Nucleus accumbens (tissue), 56 donors: ENCODE data around the gene ANKRD10.
"Not testable (repeated sequence)": the region's sequence is repeated elsewhere in the genome, so short reads cannot be mapped to it uniquely, and the experiment has no call there.

Experiments used
- DNase-seq, 56 donors: peaks; one replicate each; lab custom pipeline; 2025; lab: John Stamatoyannopoulos, UW

ANKRD10 gene

DNA sequence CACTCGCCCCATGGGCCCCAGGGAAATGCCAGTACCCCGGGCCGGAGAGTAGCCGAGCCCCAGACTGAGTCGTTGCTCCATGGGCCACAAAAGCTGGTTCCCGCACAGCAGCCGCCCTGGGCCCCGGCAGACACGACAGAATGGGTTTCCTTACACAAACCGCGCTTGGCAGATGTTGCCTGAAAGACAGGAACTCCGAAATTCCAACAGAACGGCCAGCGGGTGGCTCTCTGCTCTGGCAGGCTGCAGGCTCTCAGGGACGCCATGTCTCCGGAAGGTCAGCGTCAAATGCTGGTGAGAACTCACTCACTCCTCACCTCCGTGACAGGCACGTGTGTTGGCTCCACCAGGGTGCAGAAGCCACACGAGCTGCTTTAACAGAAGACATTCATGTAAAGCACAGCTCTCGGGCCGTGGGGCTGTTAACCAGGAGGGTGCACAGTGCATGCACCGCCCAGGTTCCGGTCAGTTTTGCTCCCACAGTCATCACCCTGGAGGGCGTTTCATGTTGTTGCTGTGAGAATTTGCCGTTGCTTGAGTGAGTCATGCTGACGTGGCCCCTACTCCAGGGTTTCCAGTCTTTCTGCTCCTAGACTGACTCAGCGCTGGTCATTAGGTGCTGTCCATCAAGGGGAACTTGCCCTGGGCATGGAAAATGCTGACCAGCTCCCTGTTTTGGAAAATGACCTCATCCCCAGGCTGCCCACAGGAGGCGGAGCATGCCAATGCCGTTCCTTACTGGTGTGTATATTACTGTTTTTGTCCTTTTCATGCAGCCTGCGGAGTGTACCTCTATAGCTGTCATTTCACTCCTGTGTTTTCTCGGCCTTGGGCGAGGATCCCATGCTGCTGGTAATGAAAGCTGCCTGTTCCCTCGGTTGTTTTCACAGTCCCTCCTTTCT, 44.8 kb downstream of the ANKRD10 start:
- peak in 21 of 56 donors; percentile 2 to 88 (median 27) for DNase-seq

DNA sequence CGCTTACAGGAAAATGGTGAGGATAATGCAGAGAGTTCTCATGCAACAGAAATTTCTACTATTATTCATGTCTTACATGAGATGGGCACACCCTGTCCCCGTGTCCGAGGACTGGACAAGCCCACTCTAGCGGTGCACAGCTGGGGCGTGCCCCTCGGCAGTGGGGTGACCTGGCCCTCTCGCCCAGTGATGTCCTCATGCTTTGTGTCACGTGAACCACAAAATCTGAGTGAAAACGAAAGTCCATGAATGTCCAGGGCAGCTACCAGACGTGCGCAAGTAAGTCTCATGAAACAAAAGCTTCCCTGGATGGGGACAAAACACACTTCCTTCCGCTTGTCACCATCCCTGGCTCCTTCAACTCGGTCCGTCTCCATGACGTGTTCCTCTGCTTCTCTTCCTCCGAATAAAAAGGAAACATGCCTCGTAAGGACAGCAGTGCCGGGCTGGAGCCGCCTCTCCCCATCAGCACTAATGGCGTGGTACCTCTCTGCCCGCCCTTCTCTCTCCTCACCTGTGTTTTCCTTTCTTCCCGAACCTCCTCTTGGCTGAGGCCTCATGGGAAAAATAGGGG, 45.6 kb downstream of the ANKRD10 start:
- DNase-seq, result no peak

DNA sequence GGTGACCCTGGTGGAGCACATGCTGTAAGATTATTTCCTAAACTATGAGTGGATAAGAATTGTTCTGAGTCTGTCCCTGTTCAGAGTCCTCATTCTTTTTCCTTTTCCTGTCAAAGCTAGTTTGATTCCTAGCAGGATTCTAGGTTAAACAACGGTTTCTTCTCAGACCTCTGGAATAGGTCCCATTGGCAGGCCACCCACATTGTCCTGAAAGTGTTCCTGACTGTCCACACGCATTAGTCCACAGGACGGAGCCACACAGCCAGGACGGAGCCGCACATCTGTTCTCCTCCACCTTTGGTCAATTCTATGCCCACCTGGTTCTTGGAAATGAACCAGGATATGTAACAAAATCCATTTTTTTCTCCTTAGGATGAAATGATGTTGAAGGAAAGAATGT, 46.1 kb downstream of the ANKRD10 start:
- no peak for DNase-seq

DNA sequence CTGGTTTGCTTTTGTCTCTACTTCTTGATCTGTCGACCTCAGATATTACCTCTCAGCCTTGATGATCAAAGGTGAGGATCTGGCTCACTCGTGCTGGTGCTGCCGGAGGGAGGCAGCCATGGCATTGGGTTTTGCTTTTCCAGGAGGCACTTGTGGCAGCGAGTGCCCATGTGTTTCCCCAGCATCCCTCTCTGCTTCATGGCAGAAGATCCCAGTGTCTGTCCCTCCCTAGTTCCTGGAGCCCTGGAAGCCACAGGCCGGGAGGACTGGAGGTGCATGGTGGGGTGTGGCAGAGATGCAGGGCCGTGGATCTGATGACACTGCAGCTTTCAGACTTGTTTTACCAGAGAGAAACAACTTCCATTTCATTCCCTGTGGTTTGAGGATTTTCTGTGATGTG, 47.5 kb downstream of the ANKRD10 start:
- no peak for DNase-seq

DNA sequence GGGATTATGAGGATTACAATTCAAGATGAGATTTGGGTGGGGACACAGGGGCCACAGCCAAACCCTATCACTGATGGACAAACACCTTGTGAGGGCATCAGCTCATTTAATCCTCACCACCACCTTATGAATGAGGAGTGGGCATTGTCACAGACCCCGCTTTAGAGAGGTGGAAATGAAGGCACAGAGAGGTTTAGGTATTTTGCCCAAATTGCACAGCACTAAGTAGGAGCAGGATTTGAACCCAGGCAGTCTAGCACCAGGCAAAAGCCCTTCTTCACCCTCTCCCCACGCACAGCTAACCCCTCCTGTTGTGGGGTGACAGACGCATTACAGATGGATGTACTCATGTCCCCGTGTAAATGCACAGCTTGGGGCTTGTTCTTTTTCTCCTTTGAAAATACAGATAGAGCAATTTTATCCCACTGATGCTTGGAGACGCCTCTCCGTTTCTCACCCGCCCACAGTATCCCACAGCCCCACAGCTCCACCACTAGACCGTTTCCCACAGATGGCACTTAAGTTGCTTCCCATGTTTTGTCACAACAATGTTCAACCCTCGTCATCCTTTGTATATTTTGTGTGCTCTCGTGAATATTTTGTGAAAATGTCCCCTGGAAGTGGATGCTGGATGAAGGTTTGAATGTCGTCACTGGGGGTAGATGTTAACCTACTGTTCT, 48.2 kb downstream of the ANKRD10 start:
- DNase-seq, result no peak

DNA sequence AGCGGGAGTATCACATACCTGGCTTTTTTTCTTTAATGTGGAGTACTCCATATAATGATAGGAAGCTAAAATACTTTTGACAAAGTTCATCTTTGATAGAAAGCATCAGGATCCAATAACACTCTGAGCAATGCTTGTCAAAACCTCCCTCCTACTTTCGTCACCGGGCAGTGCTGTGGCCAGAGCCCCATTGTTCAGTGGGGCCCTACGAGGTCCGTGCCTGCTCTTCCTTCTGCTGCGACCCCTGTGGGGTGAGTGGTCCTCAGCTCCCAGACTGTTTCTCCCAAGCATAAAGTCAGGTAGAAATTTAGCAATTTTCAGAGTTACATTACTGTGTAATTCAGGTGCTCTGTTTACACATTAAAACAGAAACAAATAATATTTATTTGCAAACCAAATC, 51.2 kb downstream of the ANKRD10 start:
- no peak for DNase-seq

DNA sequence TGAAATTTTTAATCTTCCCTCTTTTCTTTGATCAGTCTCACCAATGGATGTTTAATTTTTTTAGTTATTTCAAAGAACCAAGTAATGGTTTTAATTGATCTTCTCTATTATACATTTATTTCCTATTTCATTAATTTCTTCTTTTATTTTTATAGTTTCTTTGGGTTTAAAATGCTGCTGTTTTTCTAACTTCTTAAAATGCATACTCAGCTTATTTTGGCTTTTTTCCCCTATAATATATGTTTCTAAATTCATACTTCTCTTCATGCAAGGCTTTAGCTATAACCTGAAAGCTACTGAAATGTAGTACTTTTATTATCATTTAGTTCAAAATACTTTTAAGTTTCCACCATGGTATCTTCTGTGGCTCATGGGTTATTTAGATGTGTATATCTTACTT, 53.9 kb downstream of the ANKRD10 start:
- no peak for DNase-seq

DNA sequence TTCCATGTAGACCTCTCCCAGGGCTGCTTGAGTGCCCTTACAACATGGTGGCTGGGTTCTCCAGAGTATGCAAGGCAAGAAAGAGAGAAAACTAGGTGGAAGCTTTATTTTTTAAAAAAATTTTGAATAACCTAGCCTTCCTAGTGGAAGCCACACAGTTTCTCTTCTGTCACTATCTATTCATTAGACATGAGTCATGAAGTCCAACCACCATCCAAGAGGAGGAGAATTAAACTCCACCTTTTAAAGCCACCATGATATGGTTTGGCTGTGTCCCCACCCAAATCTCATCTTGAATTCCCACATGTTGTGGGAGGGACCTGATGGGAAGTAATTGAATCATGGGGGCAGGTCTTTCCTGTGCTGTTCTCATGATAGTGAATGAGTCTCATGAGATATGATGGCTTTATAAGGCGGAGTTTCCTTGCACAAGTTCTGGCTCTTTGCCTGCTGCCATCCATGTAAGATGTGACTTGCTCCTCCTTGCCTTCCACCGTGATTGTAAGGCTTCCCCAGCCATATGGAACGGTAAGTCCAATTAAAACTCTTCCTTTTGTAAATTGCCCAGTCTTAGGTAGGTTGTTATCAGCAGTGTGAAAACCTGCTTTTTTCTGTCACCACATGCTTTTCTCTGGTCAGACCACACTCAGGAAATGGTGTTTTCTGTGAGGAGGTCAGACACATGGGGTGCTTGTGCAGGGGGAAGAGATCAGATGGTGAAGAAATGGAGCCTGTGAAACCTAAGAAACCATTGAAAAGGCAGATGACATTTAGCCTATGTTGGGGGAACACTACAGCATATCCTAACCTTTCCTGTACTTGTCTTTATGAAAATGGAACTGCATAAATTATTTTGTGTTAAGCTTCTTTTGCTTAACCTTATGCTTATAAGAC, 57.7 kb downstream of the ANKRD10 start:
- no peak for DNase-seq

DNA sequence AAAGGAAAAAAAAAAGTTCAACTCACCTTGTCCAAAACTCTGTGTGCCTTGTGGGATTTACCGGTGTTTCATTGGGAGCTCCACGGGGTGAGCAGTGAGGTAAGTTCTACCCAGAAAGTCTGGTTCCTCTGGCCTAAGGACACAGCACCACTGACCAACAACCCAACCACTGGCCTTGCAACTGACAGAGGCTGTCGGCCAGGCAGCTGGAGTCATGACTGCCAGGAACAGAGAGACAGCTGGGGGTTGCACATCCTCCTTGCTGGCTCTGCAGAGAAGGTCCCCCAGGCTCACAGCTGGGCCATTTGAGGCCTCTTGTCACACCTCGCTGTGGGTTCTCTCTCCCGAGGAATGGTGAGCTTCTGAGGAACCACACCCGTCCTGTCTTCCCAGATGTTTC, 59.5 kb downstream of the ANKRD10 start:
- DNase-seq, result no peak

DNA sequence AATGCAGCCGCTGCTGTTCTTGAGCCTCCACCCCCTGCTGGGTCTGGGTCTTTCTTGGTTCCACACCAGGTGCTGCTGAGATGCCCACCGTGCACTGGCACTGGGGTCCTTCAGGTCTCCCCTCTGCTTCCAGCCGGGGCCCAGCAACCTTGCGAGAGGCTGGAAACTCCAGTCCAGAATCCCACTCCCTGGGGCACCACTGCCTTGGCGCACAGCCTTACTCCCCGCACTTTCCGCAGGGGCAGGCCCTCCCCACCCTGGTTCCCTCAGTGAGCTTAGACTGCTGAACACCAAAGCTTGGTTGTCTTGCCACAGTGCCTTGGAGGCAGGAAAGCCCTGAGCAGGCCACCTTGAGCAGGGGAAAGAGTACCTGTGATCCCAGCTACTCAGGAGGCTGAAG, 60.0 kb downstream of the ANKRD10 start:
- DNase-seq, result no peak

DNA sequence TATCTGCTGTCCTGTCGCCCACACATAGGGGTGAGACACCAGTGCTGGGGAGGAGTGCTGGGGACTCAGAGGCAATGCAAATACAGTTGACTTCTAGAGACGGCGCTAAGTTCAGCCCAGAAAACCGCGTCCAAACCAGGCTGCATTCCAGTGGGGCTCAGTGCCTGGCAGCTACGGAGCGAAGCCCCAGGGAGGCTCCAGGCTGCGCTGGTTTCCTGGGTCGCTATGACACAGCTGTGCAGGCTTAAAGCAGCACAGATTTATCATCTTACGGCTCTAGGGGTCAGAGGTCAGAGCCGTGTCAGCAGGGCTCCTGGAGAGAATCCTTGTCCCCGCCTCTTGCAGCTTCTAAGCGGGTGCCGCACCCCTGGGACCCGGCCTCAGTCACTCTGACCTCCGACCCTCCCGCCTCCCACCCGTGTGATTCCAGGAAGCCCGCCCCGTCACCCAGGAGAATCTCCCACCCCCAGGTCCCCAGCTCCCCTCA, 61.6 kb downstream of the ANKRD10 start:
- DNase-seq, result no peak

DNA sequence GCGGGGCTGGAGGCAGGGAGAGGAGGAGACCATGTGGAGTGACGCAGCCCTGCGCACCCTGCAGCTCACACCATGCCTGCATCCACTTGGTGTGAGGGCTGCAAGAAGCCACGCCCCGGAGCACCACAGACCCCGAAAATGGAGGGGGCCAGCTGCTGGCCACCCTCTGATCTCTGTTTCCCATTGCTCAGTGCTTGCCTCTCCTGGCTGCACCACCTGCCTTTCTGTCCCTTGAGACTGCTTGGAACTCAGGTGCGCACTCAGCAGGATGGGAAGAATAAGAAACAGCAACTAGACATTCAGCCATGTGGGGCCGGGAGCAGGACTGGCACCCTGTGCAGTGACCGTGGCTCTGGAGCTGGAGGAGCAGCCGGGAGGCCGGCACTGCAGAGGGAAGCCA, 64.0 kb downstream of the ANKRD10 start:
- no peak for DNase-seq

DNA sequence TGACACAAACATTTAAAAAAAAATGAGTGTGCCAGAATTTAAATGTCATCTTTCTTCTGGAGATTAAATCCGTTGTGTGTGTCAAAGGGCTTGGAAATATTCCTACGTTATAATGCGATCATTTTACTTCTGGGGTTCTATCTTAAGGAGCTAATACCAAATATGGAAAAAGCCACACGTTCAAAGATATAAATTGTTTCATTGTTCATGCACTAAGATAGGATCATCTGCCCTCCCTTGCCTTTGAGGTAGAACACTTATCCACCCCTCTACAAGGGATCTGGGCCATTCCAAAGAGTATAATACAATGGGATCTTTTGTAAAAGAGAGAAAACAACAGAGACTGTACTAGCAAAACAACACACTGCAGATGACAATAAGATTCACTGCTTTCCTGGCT, 64.9 kb downstream of the ANKRD10 start:
- no peak for DNase-seq

DNA sequence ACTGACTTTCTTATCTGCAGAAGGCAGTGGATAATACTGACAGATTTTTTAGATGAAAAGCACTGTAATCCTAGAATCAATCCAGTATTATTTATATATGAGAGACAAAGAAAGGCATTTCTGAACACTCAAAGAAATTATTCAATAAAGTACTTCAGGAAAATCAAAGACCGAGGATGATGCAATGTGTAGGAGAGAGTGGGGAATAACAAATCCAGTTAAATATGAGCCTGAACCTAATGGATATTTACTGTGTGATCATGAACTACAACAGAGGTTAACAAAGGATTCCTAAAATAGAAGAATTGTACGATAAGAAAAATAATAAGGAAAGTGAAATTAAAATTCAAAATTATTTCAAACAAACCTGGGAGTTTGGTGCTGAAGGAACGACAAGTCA, 69.3 kb downstream of the ANKRD10 start:
- DNase-seq, result no peak

DNA sequence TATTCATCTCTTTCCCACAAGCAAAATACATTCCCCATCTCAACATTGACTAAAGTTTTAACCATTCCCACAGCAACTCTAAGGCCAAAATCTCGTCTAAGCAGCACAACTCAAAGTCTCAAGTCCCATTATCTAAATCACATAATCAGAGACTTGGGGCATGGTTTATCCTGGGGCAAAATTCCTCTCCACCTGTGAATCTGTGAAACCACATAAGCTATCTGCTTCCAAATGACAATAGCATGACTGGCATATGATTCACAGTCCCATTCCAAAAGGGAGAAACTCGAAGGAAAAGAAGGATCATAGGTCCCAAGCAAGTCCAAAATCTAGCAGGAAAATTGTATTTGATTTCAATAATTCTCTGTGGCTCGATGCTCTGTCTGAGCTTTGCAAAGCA, 73.0 kb downstream of the ANKRD10 start:
- no peak for DNase-seq

DNA sequence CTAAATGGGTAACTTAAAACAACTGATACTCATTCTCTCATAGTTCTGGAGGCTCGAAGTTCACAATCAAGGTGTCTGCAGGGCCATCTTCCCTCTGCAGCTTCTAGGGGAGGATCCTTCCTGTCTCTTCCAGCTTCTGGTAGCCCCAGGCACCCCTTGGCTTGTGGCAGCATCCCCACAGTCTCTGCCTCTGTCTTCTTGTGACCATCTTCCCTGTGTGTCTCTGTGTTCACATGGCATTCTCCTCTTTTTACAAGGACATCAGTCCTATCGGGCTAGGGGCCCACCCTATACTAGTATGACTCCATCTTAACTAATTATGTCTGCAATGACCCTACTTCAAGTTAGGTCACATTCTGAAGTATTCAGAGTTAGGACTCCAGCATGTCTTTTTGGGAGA, 73.5 kb downstream of the ANKRD10 start:
- no peak for DNase-seq

DNA sequence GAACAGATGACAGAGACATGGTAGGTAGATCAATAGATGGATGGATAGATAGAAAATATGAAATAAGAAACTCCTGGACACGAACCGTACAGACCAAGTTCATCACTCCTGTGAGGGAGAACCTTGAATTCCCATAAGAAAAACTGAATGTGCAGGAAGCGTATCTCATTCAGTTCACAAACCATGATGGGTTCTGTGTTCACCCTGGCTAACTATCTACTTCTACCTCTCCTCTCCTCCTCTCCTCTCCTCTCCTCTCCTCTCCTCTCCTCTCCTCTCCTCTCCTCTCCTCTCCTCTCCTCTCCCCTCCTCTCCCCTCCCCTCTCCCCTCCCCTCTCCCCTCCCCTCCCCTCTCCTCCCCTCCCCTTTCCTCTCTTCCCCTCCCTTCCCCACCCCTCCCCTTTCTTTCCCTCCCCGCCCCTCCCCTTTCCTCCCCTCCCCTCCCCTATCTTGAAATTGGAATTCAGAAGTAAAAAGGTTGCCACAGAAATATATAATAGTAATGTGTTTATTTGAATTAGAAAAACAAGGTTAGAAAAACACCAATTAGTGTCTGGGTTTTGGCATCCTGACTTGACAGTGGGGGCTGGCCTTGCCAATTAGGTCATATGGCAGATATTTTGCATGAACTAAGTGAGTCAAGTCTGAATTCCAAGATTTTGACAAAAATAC, 75.9 kb downstream of the ANKRD10 start:
- no peak for DNase-seq

DNA sequence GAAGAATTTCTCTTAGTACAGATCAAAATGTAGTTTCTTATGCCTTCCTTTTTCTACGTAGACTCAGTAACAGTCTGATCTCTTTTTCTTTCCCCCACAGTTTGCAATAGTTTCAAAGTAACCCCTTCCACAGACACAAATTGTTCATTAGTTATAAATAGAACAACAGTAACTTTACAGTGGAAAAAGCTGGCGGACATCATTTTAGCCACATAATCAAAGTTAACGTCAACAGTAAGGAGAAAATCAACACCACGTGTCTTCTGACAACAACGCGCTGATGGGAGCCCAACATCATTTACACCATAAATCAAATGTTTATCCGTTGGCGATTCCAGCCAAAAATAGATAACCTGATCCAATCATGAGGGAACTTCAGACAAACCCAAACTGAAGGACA, 76.8 kb downstream of the ANKRD10 start:
- no peak for DNase-seq

DNA sequence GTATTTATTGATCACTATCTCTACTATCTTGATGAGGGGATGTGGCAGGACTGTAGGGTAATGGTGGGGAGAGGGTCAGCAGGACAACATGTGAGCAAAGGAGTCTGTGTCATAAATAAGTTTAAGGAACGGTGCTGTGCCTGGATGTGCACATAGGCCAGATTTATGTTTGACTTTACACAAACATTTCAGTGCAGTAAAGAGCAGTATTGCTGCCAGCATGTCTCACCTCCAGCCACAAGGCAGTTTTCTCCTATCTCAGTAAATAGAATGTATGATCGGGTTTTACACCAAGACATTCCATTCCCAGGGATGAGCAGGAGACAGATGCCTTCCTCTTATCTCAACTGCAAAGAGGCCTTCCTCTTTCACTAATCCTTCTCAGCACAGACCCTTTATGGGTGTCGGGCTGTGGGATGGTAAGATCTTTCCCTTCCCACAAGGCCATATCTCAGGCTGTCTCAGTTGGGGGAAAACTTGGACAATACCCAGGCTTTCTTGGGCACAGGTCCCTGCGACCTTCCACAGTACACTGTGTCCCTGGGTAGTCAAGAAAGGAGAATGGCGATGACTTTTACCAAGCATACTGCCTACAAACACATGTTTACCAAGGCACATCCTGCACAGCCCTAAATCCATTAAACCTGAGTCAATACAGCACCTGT, 77.3 kb downstream of the ANKRD10 start:
- not testable (repeated sequence) for DNase-seq

DNA sequence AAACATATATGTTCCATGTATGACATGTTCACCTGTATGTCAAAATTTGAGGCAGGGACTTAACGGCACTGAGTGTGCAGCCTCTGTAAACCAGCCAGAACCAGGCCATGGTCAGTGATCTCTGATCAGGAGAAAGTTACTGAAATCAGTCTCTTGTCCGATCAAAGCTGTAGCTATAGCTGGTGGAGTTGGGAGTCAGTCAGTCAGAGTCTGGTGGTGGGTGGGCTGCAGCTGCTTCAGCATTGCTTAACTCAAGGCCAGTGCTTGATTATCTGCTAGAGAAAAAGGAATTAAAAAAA, 78.3 kb downstream of the ANKRD10 start:
- no peak for DNase-seq
